GM21390 (cell line): Measurements from ENCODE around the gene ADSL.

Source experiments
- ATAC-seq: cut with Tn5 transposase; IDR thresholded peaks from one replicate; pipeline ENCODE4 v1.9.1; 2021; ENCODE audit not compliant: unreplicated experiment

ADSL gene

GRCh38 chr22:40326905-40327735, 19.2 kb upstream of the ADSL start:
- no peak for ATAC-seq

GRCh38 chr22:40328546-40329456, 17.5 kb upstream of the ADSL start:
- ATAC-seq: no peak

- no peak for ATAC-seq
Measured at GRCh38 chr22:40329466-40329865, 16.8 kb upstream of the ADSL start.

- no peak for ATAC-seq
Measured at GRCh38 chr22:40330086-40330485, 16.2 kb upstream of the ADSL start.

- no peak for ATAC-seq
Measured at GRCh38 chr22:40330615-40331014, 15.7 kb upstream of the ADSL start.

GRCh38 chr22:40331706-40332105, 14.6 kb upstream of the ADSL start:
- no peak for ATAC-seq

GRCh38 chr22:40332319-40332781, 13.9 kb upstream of the ADSL start:
- ATAC-seq: no peak

GRCh38 chr22:40334060-40334459, 12.2 kb upstream of the ADSL start:
- no peak for ATAC-seq

- ATAC-seq: no peak
Measured at GRCh38 chr22:40334899-40335298, 11.4 kb upstream of the ADSL start.

- no peak for ATAC-seq
Measured at GRCh38 chr22:40335358-40335757, 10.9 kb upstream of the ADSL start.

- no peak for ATAC-seq
Measured at GRCh38 chr22:40340044-40340443, 6.3 kb upstream of the ADSL start.

- ATAC-seq: no peak
Measured at GRCh38 chr22:40341604-40342003, 4.7 kb upstream of the ADSL start.

GRCh38 chr22:40342521-40342920, 3.8 kb upstream of the ADSL start:
- ATAC-seq: no peak

GRCh38 chr22:40345271-40345670, 1.0 kb upstream of the ADSL start:
- ATAC-seq: no peak

GRCh38 chr22:40345815-40346184, 500 bp upstream of the ADSL start:
- peak; percentile 29 for ATAC-seq

GRCh38 chr22:40347300-40347699, 1.0 kb downstream of the ADSL start:
- ATAC-seq: no peak

GRCh38 chr22:40348025-40348658, 1.8 kb downstream of the ADSL start:
- ATAC-seq: no peak

- ATAC-seq: no peak
Measured at GRCh38 chr22:40352763-40353162, 6.5 kb downstream of the ADSL start.

- no peak for ATAC-seq
Measured at GRCh38 chr22:40361100-40361499, 14.8 kb downstream of the ADSL start.

- no peak for ATAC-seq
Measured at GRCh38 chr22:40363059-40363458, 16.8 kb downstream of the ADSL start.

- ATAC-seq: no peak
Measured at GRCh38 chr22:40364431-40364830, 18.1 kb downstream of the ADSL start.
